Measurements from ENCODE around the gene TMEM233.
A peak's percentile ranks its signal among the peaks of the same experiment; 100 is the strongest.
"Not testable (repeated sequence)": the region's sequence is repeated elsewhere in the genome, so short reads cannot be mapped to it uniquely, and the experiment has no call there.

The TMEM233 gene

DNA sequence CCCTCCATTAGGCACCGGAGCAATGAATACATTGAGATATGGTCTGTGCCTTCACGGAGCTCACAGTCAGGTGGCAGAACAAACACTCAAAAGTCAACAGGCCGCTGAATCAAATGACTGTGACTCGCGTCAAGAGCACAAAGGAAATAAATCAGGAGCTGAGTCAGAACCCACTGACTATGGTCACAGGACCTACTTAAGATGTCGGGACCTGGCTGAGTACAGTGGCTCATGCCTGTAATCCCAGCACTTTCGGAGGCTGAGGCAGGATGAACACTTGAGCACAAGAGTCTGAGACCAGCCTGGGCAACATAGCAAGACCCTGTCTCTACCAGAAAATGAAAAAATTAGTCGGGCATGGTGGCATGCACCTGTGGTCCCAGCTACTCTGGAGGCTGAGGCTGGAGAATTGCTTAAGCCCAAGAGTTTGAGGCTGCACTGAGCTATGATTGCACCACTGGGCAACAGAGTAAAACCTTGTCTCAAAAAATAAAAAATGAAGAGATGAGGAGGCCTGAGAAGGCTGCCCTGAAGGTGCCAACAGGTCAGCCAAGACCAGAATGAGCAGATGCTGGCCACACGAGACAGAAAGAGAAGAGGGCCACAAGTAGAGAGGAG is 19.9 kb downstream of the TMEM233 start:
- no peak for DNase-seq

DNA sequence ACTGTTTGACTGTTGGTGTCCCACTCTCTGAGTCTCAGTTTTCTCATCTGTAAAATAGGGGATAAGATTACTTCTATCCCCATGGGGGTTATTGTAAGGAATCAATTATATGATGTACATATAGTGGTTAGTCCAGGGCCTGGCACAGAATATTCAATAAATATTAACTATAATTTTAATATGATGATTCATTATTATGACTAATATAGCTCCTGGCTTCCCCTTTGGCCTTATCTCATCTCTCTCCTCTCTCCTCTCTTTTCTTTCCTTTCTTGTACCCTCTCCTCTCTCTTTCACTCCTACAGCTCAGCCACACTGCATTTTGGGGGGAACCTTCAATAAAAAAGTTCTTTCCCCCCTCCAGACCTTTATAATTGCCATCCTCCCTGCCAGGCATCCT is 21.1 kb downstream of the TMEM233 start:
- no peak for DNase-seq

DNA sequence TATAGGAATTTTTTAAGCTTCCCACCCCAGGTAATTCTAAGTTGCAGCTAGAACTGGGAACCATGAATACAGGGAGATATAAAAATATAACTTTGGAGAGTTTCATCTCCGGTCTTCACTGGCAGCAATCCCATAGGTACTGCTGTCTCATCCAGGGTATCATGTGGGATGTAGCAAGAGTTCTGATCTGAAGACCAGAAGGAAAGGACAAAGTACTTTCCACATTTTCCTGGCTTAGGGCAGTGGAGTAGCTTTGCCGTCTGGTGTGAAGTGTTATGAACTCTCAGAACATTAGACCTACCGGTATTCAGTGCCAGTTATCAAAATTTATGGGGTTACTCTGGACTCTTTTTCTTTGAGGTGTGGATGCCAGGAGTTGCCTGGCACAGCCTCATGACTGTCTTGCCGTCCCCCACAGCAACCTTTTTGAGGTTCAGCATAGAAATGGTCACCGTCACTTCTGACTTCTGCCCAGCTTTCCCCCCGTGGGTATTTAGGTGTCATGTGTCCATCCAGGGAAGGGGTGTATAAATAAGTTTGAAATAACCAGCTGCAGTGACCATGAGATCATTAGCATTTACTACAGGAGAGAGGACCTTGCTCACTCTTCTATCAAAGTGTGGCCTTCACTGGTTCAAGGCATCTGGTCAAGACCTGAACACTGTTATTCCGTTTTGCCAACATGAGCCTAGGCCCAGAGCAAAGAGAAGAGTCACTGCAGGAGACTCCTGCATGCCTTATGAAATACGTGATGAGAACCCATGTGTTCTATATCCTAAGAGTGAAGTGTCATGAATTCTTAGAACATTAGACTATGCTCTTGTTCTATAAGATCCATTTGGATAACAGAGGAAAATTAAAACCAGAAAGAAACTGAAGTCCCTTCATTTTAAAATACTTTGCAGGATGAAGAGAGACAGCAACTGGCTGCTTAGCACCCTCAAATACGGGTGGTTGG is 22.2 kb downstream of the TMEM233 start:
- DNase-seq, result no peak

DNA sequence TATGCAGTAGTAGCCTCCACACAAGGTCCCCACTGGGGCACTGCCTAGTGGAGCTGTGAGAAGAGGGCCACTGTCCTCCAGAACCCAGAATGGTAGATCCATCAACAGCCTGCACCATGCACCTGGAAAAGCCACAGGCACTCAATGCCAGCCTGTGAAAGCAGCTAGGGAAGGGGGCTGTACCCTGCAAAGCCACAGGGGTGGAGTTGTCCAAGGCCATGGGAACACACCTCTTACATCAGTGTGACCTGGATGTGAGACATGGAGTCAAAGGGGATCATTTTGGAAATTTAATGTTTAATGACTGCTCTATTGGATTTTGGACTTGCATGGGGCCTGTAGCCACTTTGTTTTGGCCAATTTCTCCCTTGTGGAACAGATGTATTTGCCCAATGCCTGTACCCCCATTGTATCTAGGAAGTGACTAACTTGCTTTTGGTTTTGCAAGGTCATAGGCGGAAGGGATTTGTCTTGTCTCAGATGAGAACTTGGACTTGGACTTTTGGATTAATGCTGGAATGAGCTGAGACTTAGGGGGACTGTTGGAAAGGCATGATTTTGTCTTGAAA is 24.8 kb downstream of the TMEM233 start:
- not testable (repeated sequence) for DNase-seq

DNA sequence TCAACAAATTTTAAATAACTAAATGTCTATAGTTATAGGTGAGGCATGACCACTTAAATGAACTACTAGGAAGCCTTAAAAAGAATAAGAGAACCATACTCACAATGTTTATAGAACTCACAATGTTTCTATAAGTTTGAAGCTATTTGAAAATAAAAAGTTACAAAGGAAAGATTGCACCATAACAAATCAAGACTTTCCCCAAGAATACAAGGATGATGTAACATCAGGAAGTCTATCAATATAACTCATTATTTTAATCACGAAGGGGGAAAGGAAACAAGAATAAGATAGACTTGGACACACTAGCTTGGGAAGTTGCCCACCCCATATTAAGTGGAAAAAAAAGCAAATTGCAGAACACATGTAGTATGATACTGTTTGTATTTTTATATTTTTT is 26.9 kb downstream of the TMEM233 start:
- DNase-seq, result no peak

DNA sequence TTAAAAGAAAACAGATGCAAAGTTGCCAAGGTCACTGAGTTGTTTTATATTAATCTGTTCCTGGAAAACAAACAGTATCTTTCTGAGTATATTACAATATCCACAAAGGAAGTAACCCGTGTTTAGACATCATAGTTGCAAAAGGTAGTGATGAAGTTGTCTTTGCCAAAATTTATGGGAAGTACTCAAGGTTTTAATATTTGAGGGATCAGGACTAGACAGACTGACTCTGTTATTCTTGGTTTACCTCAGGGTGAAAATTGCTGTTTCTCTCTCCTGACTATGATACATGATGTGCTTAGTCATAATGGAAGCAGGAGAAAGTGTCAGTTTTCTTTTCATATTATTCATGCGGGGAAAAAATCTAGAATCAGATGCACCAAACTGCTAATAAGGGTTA is 28.3 kb downstream of the TMEM233 start:
- DNase-seq, result no peak

DNA sequence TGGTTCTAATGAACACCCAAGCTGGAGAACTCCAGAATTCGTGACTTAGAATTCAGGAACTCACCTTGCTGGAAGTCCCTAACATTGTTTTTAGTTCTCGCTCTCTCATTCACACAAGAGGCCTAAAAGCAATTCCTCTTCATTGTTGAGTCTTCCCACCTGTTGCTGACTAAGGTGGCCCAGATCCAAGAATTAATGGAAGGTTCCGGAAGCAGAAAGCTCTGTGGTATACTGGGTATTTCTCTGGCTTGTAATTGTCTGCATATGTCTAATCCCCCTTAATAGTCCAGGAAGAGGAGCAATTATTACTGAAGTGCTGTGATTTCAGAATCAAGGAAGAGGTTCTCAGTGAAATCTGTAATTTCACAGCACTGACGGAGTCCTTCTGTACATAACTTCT is 31.4 kb downstream of the TMEM233 start:
- DNase-seq, result no peak

DNA sequence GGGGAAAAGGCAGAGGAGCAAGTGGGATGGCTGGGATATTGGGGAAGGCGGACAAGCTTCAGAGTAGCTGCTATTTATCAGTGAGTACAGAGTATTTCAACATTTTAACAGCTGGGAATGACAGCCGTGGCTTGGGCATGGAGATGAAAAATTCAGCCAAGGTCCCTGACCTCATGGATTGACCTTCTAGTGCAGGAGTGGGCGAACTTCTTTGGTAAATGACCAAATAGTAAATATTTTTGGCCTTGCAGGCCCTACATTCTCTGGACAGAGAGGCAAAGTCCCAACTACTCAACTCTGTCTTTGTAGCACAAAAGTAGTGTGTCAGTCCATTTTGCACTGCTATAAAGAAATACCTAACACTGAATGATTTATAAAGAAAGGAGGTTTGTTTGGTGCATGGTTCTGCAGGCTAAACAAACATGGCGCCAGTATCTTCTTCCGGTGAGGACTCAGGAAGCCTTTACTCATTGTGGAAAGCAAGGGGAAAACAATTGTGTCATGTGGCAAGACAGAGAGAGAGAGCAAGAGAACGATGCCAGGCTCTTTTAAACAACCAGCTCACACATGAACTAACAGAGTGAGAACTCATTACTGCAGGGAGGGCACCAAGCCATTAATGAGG is 33.6 kb downstream of the TMEM233 start:
- no peak for DNase-seq

DNA sequence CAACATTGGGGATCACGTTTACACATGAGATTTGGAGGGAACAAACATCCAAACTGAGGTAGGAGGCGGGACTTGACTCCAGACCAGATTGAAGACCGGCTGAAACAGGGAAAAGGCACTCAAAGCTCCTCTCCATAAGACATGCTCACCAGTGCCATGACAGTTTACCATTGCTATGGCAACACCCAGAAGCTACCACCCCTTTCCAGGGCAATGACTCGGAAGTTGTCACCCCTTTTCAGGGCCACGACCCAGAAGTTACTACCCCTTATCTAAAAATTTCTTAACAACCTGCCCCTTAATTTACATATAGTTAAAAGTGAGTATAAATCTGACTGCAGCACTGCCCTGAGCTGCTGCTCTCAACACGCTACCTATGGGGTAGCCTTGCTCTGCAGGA is 34.1 kb downstream of the TMEM233 start:
- no peak for DNase-seq

DNA sequence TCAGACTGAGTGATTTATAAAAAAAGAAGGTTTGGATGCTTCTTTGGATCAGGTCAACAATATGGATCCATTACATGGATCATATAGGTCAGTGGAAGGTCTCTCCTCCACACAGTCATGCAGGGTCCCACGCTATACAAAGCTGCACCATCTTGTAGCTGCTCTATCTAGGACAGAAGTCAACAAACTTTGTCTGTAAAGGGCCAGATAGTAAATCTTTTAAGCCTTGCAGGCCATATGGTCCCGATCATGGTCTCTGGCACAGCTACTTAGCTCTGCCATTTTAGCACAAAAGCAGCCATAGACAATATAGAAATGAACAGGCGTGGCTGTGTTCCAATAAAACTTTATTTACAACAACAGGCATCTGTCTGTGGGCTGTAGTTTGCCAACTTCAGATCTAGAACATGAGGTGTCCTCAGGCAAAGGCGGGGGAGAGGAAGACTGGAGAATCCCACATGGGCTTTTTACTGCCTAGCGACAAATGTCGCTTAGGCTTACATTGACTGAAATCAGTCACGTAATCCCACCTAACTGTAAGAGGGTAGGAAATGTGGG is 36.7 kb downstream of the TMEM233 start:
- DNase-seq, result no peak

DNA sequence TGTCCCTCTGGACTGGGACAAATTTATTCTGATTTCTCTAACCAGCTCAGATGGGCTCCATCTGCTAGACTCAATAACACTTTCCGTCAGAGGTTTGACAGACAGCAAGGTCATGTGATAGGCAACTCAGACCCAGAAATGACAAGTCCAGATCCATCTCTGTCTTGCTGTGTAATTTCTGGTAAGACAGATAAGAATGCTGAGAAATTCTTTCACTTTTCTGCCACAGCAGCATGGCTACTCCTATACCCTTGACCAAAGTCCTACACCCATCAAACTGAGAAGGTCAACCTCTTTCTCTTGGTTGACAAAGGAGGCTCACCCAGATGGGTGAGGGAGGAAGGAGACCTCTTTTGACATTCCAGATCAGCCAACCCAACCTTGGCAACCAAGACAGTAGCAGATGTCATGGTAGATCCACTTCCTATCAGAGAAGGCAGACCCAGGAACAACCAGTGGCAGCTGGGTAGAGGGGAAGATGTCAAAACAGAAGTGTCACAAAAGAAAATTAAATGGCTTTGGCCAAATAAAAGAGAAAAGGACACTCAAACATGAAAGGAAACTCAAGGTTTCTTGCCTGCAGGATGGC is 37.5 kb downstream of the TMEM233 start:
- no peak for DNase-seq

DNA sequence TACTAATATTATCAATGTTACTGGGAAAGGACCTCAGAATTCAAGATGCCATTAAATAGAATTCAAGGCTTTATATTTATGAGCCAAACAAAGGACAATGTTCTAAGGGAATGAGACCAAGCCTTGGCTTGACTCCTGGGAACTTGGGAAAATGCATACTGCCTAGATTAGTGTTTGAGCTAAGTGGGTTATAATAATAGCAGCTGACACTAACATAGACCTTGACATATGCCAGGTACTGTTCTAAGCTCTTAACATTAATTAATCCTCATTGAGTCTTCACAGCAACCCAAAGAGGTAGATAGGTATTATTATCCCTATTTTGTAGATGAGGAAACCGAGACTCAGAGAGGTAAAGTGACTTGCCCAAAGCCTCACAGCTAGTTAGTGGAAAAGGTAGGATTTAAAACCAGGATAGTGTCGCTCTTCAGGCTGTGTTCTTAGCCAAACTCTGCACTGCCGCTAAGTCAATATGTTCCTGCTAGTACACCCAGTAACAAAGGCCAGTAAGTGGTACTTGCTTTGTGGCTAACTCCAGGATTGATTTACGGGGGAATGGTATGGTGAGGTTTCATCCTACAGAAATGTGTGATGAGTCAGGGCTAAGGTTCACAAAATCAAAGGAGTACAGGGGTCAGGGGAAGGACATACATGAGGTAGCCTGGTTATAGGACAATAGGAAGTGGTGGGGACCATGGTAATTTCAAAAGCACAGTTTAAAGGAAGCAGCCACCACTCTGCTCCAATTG is 38.5 kb downstream of the TMEM233 start:
- DNase-seq, result no peak

DNA sequence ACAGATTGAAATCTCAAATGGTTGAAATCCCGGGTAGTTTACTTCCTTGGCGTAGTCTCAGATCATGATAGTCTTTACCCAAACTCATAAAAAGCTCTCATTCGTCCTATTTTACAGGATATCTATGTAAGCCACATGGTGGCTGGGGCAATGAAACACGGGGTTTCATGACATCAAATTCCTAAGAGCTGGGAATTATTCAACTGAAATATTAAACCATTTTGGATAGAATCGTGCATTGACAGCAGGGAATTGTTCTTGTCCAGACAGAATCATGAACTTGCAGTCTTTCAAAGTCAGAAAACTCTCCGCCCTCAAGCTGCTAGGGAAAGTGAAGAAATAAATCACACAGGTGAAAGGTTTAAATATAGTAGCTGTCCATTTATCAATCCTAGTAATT is 41.2 kb downstream of the TMEM233 start:
- no peak for DNase-seq

DNA sequence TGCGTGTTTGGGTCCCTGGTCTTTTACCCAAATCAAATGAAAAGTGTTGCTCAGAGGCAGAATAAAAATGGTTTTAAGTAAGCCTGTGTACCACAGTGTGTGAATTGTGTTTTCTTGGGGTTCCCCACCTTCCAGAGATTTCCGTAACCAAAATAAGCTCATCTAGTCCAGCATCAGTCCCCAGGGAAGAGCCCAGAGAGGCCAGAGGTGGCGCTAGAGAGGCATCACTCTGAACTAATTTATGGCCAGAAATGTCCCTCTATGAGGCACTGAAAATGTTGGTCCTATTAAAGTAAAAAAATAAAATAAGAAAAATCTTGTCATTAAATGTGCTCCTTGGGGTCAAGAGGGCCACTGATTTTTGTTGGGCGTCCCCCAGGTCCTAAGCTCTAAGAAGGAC is 49.4 kb downstream of the TMEM233 start:
- no peak for DNase-seq

DNA sequence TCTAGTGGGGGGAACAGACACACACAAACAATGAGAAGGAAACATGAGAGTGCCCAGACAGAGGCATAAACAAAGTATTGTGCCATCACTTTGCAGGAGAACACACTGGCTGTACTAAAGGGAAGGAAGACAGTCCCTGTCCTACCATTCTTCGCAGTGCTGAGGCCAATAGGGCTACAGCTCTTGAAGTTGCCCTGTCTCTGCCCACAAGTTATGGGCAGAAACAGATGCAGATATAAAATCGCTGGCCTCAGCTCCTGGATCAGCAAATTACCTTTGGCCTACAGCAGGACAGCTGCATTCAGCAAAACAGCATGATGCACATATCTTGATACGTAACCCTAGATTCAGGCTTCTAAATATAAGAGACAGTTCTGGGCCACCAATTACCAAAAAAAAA is 51.4 kb downstream of the TMEM233 start:
- DNase-seq, result no peak

DNA sequence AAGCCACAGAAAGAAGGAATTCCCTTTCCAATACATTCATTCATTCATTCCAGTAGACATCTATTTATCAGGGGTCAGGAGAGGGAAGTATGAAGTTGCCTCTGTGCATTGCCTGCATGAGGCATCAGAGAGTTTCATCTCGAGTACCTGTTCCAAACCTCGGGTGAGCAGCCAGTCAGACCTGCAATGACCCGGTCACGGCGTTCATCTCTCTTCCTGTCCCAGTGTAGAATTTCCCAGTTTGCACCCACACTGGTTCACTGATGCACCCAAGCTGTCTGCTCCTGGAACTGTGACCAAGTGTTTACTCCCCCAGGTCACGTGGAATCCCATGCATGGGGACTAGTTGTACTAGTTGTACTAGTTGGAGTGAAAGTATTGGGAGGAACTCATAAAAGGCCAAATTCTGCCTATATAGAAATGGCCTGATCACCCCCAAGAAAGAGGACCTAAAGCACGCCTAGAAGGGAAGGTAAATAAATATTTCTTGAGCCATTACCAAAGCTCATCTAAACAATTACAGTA is 52.0 kb downstream of the TMEM233 start:
- no peak for DNase-seq

DNA sequence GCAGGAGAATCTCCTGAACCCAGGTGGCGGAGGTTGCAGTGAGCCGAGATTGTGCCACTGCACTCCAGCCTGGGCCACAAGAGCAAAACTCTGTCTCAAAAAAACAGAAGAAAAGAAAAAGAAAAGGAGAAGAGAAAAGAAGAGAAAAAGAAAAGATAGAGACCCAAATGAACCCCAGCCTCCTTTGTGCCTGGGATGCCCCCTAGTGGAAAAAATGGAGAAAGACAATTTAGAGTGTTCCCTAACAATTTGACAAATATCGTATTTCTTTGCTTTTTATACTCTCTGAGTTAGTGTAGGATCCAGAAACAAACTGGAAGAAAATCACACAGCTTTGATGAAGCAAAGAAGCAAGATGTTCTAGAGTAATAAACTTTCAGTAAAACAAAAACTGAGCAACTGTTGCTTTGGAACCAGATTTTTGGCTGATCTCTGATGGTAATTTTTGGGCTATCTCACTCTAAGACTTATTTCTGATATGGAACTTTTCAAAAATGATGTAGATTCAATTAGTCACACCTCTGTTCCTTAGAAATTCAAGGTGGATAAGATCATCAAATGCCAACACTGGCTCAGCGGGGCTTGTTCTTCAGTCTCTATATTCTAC is 55.7 kb downstream of the TMEM233 start:
- no peak for DNase-seq

DNA sequence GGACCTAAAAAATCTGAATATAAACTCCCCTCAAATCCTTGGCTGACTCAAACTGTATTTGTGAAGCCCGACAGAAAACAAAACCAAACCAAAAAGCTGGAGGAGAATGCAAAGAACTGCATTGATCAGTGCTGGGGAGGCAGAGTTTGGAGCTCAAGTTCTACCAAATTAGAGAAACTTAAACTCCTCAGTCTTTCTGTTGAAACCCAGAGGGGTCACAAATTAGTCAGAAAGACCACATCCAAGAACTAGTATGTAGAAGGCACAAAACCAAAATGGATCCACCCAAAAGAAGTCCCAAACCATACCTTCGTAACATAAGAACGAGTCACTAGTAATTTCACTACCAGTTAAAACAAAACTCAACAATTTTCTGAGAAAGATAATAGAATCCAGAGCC is 59.1 kb downstream of the TMEM233 start:
- no peak for DNase-seq

DNA sequence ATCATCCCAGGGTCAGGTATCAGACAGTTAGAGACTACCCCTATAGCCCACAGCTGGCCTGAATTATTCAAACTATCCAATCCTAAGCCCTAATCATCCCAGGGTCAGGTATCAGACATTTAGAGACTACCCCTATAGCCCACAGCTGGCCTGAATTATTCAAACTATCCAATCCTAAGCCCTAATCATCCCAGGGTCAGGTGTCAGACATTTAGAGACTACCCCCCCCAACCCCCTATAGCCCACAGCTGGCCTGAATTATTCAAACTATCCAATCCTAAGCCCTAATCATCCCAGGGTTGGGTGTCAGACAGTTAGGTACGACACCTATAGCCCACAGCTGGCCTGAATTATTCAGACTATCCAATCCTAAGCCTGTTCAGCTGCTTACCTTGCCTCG is 63.4 kb downstream of the TMEM233 start:
- not testable (repeated sequence) for DNase-seq

DNA sequence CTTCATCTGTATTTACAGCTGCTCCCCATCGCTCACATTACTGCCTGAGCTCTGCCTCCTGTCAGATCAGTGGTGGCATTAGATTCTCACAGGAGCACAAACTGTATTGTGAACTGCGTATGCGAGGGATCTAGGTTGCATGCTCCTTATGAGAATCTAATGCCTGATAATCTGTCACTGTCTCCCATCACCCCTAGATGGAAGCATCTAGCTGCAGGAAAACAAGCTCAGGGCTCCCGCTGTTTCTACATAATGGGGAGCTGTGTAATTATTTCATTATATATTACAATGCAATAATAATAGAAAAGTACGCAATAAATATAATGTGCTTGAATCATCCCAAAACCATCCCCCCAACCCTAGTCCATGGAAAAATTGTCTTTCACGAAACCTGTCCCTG is 64.6 kb downstream of the TMEM233 start:
- DNase-seq, result not testable (repeated sequence)

DNA sequence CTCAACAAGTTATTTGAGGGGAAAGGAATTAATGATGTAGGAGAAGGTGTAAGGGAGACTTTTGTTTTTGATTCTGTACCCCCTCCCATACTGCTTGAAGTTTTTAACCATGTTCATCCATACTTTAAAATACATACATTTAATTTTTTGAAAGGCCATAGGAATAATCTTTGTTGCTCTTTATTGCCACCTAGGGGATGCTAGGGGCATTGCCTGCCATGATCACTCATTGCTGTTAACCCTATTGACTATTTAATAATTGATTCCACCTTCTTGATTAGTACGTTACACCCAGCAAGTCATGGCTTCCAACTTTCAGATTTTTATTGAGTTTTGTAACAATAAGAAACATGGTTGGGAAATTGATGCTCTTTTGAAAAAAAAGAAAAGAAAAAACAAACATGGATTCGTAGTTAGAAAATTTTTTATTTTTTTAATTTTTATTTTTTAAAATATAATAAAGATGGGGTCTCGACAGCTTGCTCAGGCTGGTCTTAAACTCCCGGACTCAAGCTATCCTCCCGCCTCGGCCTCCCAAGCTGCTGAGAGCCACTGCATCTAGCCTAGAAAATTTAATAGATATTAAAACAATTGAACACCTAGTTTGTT is 65.8 kb downstream of the TMEM233 start:
- peak; percentile 36 for DNase-seq

Measured in activated gamma-delta T cell treated with Interleukin-2 at 50 U/mL for 16 hours (primary cell).